Measurements from ENCODE around the gene DYNLT3. TPM values are rescaled to one million over a fixed set of nuclear protein-coding genes. Genes with fewer than 3 reads are reported as not detected.

DYNLT3 gene
- total RNA-seq, 1 experiment from 2014 or later, result 5.7 TPM

GRCh38 chrX:37824491-37825214 is 22.7 kb downstream of the DYNLT3 start:
- no peak overlapping the region for H2BK15ac ChIP-seq (ENCODE audit: low read depth, low read length)
- no peak overlapping the region for H3K9ac ChIP-seq (ENCODE audit: extremely low read depth, insufficient read length, low read length)
- H4K5ac ChIP-seq (ENCODE audit: insufficient read length, low read depth, low read length), result no peak overlapping the region
- H4K8ac ChIP-seq (replicated peaks; ENCODE audit: insufficient read length, low read depth, low read length), result no peak overlapping the region
- no peak overlapping the region for H3K27ac Mint-ChIP-seq
- H3K27me3 ChIP-seq (ENCODE audit: insufficient read depth, low read length), result no peaks in the 10 kb centered on the region
- peaks cover 6% of the 10 kb centered on the region for H3K9me3 ChIP-seq (ENCODE audit: control insufficient read depth, low read depth, low read length)
- DNase-seq, result no peak
- H4K91ac ChIP-seq (ENCODE audit: insufficient read length, low read depth, low read length), result no peak overlapping the region
- H3K27me3 Mint-ChIP-seq (ENCODE audit: low read depth), result no peaks in the 10 kb centered on the region; the same call in 1 of the 2 replicates
- H4K20me1 ChIP-seq (ENCODE audit: control insufficient read depth, insufficient read depth, insufficient read length), result no peaks in the 10 kb centered on the region
- H3K14ac ChIP-seq (ENCODE audit: insufficient read depth, low read length), result no peak overlapping the region
- H3K4me2 ChIP-seq (ENCODE audit: insufficient read depth, insufficient read length, low read length), result no peak overlapping the region
- H3K4me3 Mint-ChIP-seq, result no peak overlapping the region
- H2AK5ac ChIP-seq (ENCODE audit: insufficient read length, low read length), result no peak overlapping the region
- no peak overlapping the region for H3K27ac ChIP-seq (ENCODE audit: insufficient read length, low read depth, low read length)
- no peak overlapping the region for H2BK20ac ChIP-seq (ENCODE audit: low read depth, low read length, poor library complexity, severe bottlenecking)
- no peaks in the 10 kb centered on the region for H3K79me2 ChIP-seq (ENCODE audit: insufficient read depth, low read length)
- no peaks in the 10 kb centered on the region for H3K36me3 Mint-ChIP-seq (ENCODE audit: insufficient read depth in 1 of 3, low read depth in 3 of 3)
- no peak overlapping the region for H2BK12ac ChIP-seq (ENCODE audit: insufficient read length, low read depth, low read length)
- H3K23ac ChIP-seq (ENCODE audit: insufficient read length, low read depth, low read length), result no peak overlapping the region
- no peak overlapping the region for H2AFZ ChIP-seq (ENCODE audit: low read length)
- H2BK120ac ChIP-seq (ENCODE audit: low read depth, low read length, poor library complexity, severe bottlenecking), result no peak overlapping the region
- H3K4me1 ChIP-seq (ENCODE audit: insufficient read depth, low read length), result no peaks in the 10 kb centered on the region
- H3K9me3 Mint-ChIP-seq, result peaks cover 64 to 75% of the 10 kb centered on the region in 2 experiments
- no peaks in the 10 kb centered on the region for H3K4me1 Mint-ChIP-seq
- no peak overlapping the region for H3K4ac ChIP-seq (ENCODE audit: low read depth, low read length)
- no peaks in the 10 kb centered on the region for H3K79me1 ChIP-seq (ENCODE audit: insufficient read depth, low read depth, low read length, poor library complexity, severe bottlenecking)
- no peak overlapping the region for H3T11ph ChIP-seq (ENCODE audit: low read length)
- no peak overlapping the region for H3K56ac ChIP-seq (ENCODE audit: insufficient read length, low read depth, low read length)
- no CpG with 5 or more reads among the region's 1 CpG for WGBS (ENCODE audit: extremely low coverage, insufficient read length, low lambda C conversion rate)
- H3K23me2 ChIP-seq (ENCODE audit: insufficient read length, low read depth, low read length, poor library complexity, severe bottlenecking), result no peaks in the 10 kb centered on the region
- no peak for TF ChIP-seq CTCF (conservative IDR thresholded peaks at IDR 0.05)
- H2BK5ac ChIP-seq (ENCODE audit: insufficient read length, low read length), result no peak overlapping the region
- H3K18ac ChIP-seq (ENCODE audit: insufficient read length, low read depth, low read length), result no peak overlapping the region
